LNCAP (cell line): Measurements from ENCODE around the gene AMN.

ENCODE experiments used
- CTCF ChIP-seq: fragments of 450-650 bp; IDR thresholded peaks from 2 replicates; pipeline ENCODE4 v1.5.1; 2017; ENCODE audit warnings: mild to moderate bottlenecking

The AMN gene

GRCh38 chr14:102971836-102972606 lies 49.6 kb downstream of the AMN start:
- no peak for TF ChIP-seq CTCF

- no peak for TF ChIP-seq CTCF
Observed at GRCh38 chr14:102973706-102974285, 51.3 kb downstream of the AMN start.

- TF ChIP-seq CTCF = no peak
Observed at GRCh38 chr14:102975662-102976061, 53.2 kb downstream of the AMN start.

- TF ChIP-seq CTCF = no peak
Observed at GRCh38 chr14:102977475-102977874, 55.0 kb downstream of the AMN start.

GRCh38 chr14:102979406-102979805 lies 56.9 kb downstream of the AMN start:
- TF ChIP-seq CTCF = no peak

GRCh38 chr14:102980409-102980810 lies 57.9 kb downstream of the AMN start:
- TF ChIP-seq CTCF = no peak
